Astrocyte of the cerebellum (primary cell): Measurements from ENCODE around the gene CHST4.

Experiments
- DNase-seq: peaks from one replicate; pipeline ENCODE4 v3.0.0-alpha.2; 2011; ENCODE audit warnings: low read depth
- H3K4me3 ChIP-seq: 2 replicates; pipeline ENCODE4 v1.5.1; 2011; ENCODE audit warnings: mild to moderate bottlenecking, low read depth, low read length, moderate library complexity
- in situ Hi-C: cut with HindIII; loops from 2 replicates; pipeline ENCODE4 v1.10.0; 2017; ENCODE audit warnings: low sequenced_read_pairs
- TF ChIP-seq, protein P1 (sequence below): IDR thresholded peaks from 2 replicates; pipeline ENCODE4 v1.5.1; 2012; ENCODE audit warnings: low read length, low read depth, moderate library complexity, mild to moderate bottlenecking; ENCODE audit errors: missing control alignments

Gene CHST4

DNA sequence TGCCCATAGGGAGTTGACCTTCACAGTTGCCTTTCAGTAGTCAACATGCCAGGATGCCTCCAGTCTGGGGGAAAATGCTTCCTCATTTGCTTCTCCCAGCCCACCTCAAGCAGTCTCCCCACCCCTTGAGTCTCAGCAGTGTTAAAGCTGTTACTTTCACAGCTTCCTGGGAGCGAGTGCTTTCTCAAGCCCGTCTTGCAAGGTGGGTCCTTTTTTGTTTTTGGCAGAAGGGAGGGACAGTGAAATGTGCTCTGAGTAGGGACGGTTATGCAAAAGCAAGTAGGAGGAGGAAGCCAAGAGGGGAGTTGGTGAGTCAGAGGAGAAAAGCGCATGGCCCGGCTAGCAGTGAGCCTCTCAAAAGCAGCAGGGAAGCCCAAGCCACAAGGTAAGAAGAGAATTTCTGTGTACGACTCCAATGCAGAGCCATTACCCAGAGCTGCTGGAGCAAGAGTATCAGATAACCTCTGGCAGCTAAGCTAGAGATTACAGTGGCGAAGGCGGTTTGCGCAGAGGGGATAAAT is at the start of gene CHST4:
TSS of gene CHST4 (plus strand) at position 316 of the 521 bp plus-strand sequence. CDS start 10,252 bp downstream, outside the sequence.
- TF ChIP-seq, protein P1, sequence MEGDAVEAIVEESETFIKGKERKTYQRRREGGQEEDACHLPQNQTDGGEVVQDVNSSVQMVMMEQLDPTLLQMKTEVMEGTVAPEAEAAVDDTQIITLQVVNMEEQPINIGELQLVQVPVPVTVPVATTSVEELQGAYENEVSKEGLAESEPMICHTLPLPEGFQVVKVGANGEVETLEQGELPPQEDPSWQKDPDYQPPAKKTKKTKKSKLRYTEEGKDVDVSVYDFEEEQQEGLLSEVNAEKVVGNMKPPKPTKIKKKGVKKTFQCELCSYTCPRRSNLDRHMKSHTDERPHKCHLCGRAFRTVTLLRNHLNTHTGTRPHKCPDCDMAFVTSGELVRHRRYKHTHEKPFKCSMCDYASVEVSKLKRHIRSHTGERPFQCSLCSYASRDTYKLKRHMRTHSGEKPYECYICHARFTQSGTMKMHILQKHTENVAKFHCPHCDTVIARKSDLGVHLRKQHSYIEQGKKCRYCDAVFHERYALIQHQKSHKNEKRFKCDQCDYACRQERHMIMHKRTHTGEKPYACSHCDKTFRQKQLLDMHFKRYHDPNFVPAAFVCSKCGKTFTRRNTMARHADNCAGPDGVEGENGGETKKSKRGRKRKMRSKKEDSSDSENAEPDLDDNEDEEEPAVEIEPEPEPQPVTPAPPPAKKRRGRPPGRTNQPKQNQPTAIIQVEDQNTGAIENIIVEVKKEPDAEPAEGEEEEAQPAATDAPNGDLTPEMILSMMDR = no peak
- DNase-seq = peak; percentile 73
- in situ Hi-C loops = no loop called here
- H3K4me3 ChIP-seq = no peak within 1 kb of the TSS

DNA sequence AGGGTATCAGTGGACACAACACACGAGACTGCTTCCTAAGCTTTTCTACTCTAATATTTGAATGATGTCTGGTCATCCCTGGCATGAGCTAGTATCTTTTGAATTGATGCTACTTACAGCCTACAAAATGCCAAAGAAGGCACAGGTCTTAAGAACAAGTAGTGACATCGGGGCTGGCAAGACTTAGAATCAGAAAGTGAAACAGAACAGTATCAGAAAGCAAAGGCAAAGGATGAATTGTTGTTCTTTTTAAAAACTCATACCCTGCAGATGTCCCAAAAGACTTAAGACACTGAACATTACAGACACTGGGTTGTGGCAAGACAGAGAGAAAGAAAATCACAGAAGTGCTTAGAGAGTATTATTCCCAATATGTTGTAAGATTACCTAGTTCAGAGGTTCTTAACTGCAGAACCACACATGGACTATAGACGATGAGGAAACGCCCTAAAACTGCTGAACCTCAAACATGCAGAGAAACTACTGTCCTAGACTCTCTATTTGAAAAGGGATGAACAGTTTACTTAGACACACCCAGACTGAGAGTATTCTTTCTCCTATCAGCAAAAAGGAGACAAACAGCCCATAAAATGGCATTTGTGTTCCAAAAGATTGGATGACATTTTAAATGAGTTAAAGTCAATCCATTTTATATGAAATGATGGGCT is 49.6 kb upstream of the CHST4 start:
- no peak for DNase-seq
- in situ Hi-C loops = no loop called here
- no peak overlapping the region for H3K4me3 ChIP-seq
- TF ChIP-seq, protein P1 = no peak

DNA sequence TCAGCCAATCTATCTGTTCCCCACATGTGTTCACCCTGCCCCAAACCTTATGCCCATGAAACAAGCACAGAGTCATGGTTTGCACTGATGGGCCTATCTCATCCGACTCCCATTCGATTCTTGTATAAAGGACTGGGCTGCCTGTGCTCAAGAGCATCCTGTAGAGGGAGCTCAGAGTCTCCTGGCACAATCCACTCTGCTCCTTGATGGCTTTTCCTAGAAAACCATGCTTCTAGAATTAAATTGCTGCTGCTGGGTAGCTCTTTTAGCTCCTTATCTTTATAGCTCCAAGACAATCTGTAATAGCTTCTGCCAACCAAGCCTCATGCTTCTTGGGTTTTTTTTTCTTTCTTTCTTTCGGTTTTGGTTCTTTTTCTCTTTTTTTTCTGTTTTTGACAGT is 46.8 kb upstream of the CHST4 start:
- TF ChIP-seq, protein P1 = peak; percentile 62
- in situ Hi-C loops = no loop called here
- no peak overlapping the region for H3K4me3 ChIP-seq
- no peak for DNase-seq

DNA sequence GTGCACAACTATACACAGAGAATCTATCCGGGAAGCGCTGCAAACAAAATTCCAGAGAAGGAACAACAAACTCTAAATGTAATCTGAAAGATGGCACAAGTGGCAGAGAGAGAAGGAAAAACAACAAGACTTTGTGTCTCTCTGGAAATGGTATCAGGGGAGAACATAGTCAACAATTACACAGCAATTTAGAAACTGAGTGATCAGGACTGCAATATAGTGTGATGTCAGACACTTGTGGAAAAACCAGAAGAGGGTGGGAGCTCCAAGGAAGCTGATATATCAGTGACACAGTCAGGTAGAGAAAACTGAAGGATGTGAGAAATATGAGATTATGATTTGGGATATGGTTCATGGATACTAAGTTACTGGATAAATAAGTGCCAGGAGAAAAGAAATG is 45.3 kb upstream of the CHST4 start:
- TF ChIP-seq, protein P1 = no peak
- in situ Hi-C loops = no loop called here
- no peak for DNase-seq
- no peak overlapping the region for H3K4me3 ChIP-seq

DNA sequence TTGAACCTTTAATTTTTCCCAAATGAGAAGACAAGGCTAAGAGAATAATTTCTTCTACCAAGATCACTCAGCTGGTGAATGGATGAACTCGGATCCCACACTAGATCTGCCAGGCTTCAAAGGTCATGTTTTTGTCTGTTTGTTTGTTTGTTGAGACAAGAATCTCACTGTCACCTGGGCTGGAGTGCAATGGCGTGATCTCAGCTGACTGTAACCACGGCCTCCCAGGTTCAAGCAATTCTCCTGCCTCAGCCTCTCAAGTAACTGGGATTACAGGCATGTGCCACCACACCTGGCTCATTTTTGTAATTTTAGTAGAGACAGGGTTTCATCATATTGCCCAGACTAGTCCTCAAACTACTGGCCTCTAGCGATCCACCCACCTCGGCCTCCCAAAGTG is 43.7 kb upstream of the CHST4 start:
- TF ChIP-seq, protein P1 = no peak
- no peak overlapping the region for H3K4me3 ChIP-seq
- in situ Hi-C loops = no loop called here
- no peak for DNase-seq

- TF ChIP-seq, protein P1 = no peak
- peak overlapping the region; percentile 82 for H3K4me3 ChIP-seq
- in situ Hi-C loops = no loop called here
- peak; percentile 92 for DNase-seq
Measured at GRCh38 chr16:71484006-71484893, 42.0 kb upstream of the CHST4 start.
